Right forelimb (tissue), 1 donor: ENCODE results near the gene HMCN2.
"Not testable (repeated sequence)": the region's sequence is repeated elsewhere in the genome, so short reads cannot be mapped to it uniquely, and the experiment has no call there.

Source experiments
- DNase-seq: peaks from one replicate; pipeline ENCODE4 v3.0.0-alpha.2; 2018

HMCN2 gene

GRCh38 chr9:130239741-130240241, 25.8 kb upstream of the HMCN2 start:
- no peak for DNase-seq

GRCh38 chr9:130240410-130241197, 25.0 kb upstream of the HMCN2 start:
- no peak for DNase-seq

GRCh38 chr9:130241198-130241535, 24.4 kb upstream of the HMCN2 start:
- DNase-seq: no peak

- no peak for DNase-seq
These were observed 23.1 kb upstream of the HMCN2 start for GRCh38 chr9:130242270-130243014.

GRCh38 chr9:130243015-130243881, 22.3 kb upstream of the HMCN2 start:
- peak; percentile 80 for DNase-seq

GRCh38 chr9:130243882-130244170, 21.7 kb upstream of the HMCN2 start:
- no peak for DNase-seq

- DNase-seq: no peak
These were observed 20.9 kb upstream of the HMCN2 start for GRCh38 chr9:130244548-130245165.

- DNase-seq: no peak
These were observed 20.1 kb upstream of the HMCN2 start for GRCh38 chr9:130245474-130245873.

GRCh38 chr9:130246126-130246525, 19.4 kb upstream of the HMCN2 start:
- DNase-seq: no peak

GRCh38 chr9:130254747-130255630, 10.6 kb upstream of the HMCN2 start:
- no peak for DNase-seq

- DNase-seq: no peak
These were observed 9.9 kb upstream of the HMCN2 start for GRCh38 chr9:130255631-130256134.

- DNase-seq: no peak
These were observed 8.9 kb upstream of the HMCN2 start for GRCh38 chr9:130256644-130257043.

GRCh38 chr9:130258137-130258536, 7.4 kb upstream of the HMCN2 start:
- DNase-seq: not testable (repeated sequence)

GRCh38 chr9:130259044-130259443, 6.5 kb upstream of the HMCN2 start:
- DNase-seq: no peak

- DNase-seq: peak; percentile 35
These were observed 4.5 kb upstream of the HMCN2 start for GRCh38 chr9:130260816-130261765.

GRCh38 chr9:130262061-130262745, 3.4 kb upstream of the HMCN2 start:
- no peak for DNase-seq

GRCh38 chr9:130262771-130263170, 2.8 kb upstream of the HMCN2 start:
- DNase-seq: no peak

- DNase-seq: peak; percentile 26
These were observed 1.8 kb upstream of the HMCN2 start for GRCh38 chr9:130263601-130264413.
